B cell (primary cell): ENCODE measurements around the gene UPF3A. TPM values are rescaled to one million over a fixed set of nuclear protein-coding genes. Genes with fewer than 3 reads are reported as not detected.
A peak's percentile ranks its signal among the peaks of the same experiment; 100 is the strongest.
"Not testable (repeated sequence)": the region's sequence is repeated elsewhere in the genome, so short reads cannot be mapped to it uniquely, and the experiment has no call there.

ENCODE experiments used
- ATAC-seq: fragments of 200-7000 bp; cut with Tn5 transposase; one replicate; pipeline ENCODE4 v1.10.0; 2021; ENCODE audit warnings: low read depth, mild to moderate bottlenecking, moderate number of reproducible peaks, moderate library complexity
- CTCF ChIA-PET: fragments of 350-600 bp; sonication (Branson Sonifier 250); formaldehyde crosslinking; loops from one replicate; lab custom pipeline; 2021; ENCODE audit warnings: antibody characterized with exemption, inconsistent platforms; lab: Charles Lee
- POLR2A ChIA-PET: fragments of 350-600 bp; sonication (Branson Sonifier 250); formaldehyde crosslinking; loops from one replicate; lab custom pipeline; 2021; ENCODE audit warnings: antibody characterized with exemption; lab: Charles Lee
- DNase-seq: peaks from one replicate; pipeline ENCODE4 v3.0.0; 2013
- H2AFZ ChIP-seq: 2 replicates; pipeline ENCODE4 v1.6.1; 2012; ENCODE audit warnings: mild to moderate bottlenecking, low read depth, low read length; ENCODE audit not compliant: insufficient read depth, poor library complexity, severe bottlenecking
- H3K27ac ChIP-seq, 2 donors: 1 replicate in 1 of 2; 2 replicates in 1 of 2; pipeline ENCODE4 v1.5.1; 2012 to 2013; ENCODE audit warnings: low read length in 2 of 2, mild to moderate bottlenecking in 2 of 2, moderate library complexity in 1 of 2
- H3K27me3 ChIP-seq, 4 experiments: fragments of 200-600 bp in 1 of 4; sonication (generic) in 1 of 4; replicated peaks in 1 of 4; 1 replicate in 2 of 4; 2 replicates in 2 of 4; pipeline versions ENCODE4 v1.6.1 to v1.7.0; 2013 to 2016; ENCODE audit warnings: low read length in 3 of 4, mild to moderate bottlenecking in 2 of 4, mixed read lengths in 1 of 4, moderate library complexity in 1 of 4; ENCODE audit not compliant: insufficient read depth in 4 of 4, control insufficient read depth in 3 of 4; ENCODE audit errors: control extremely low read depth in 1 of 4
- H3K36me3 ChIP-seq, 2 experiments: replicated peaks in 1 of 2; 1 replicate in 1 of 2; 2 replicates in 1 of 2; pipeline versions ENCODE4 v1.6.1 to v1.7.1; 2013; ENCODE audit warnings: low read length in 1 of 2; ENCODE audit not compliant: insufficient read depth in 2 of 2, control insufficient read depth in 1 of 2; ENCODE audit errors: control extremely low read depth in 1 of 2, extremely low read depth in 1 of 2
- H3K4me1 ChIP-seq, 2 donors: fragments of 200-600 bp in 1 of 2; sonication (generic) in 1 of 2; 1 replicate in 1 of 2; 2 replicates in 1 of 2; pipeline versions ENCODE4 v1.5.1 to v1.6.1; 2013 to 2017; ENCODE audit warnings: low read length in 2 of 2; ENCODE audit not compliant: control insufficient read depth in 2 of 2, insufficient read depth in 2 of 2
- H3K4me2 ChIP-seq: replicated peaks from 2 replicates; pipeline ENCODE3; 2012; ENCODE audit warnings: mild to moderate bottlenecking, low read depth, low read length; ENCODE audit not compliant: poor library complexity, severe bottlenecking
- H3K4me3 ChIP-seq, 5 experiments: fragments of 200-600 bp in 1 of 5; sonication (generic) in 1 of 5; 1 replicate in 3 of 5; 2 replicates in 2 of 5; pipeline versions ENCODE4 v1.5.1 to v1.7.0; 2011 to 2016; ENCODE audit warnings: low read length in 4 of 5, mild to moderate bottlenecking in 4 of 5, low read depth in 2 of 5, control low read depth in 1 of 5, moderate library complexity in 1 of 5; ENCODE audit not compliant: insufficient read depth in 1 of 5; ENCODE audit errors: control extremely low read depth in 1 of 5, extremely low read depth in 1 of 5
- H3K79me2 ChIP-seq: fragments of 200-600 bp; sonication (generic); one replicate; pipeline ENCODE4 v1.6.0; 2016; ENCODE audit warnings: low read length; ENCODE audit not compliant: control insufficient read depth, insufficient read depth
- H3K9ac ChIP-seq: fragments of 200-600 bp; sonication (generic); 2 replicates; pipeline ENCODE4 v1.6.1; 2017; ENCODE audit warnings: mild to moderate bottlenecking, low read length, moderate library complexity
- H3K9me3 ChIP-seq, 3 donors: one replicate each; pipeline versions ENCODE4 v1.6.1 to v1.7.1; 2013; ENCODE audit warnings: low read length in 2 of 3; ENCODE audit not compliant: control insufficient read depth in 2 of 3, insufficient read depth in 1 of 3; ENCODE audit errors: control extremely low read depth in 1 of 3
- H4K20me1 ChIP-seq: 2 replicates; pipeline ENCODE4 v1.6.0; 2012; ENCODE audit warnings: mild to moderate bottlenecking, low read length; ENCODE audit not compliant: insufficient read depth, control insufficient read depth, poor library complexity, severe bottlenecking
- H3K27ac Mint-ChIP-seq: one replicate; pipeline ENCODE4 v1.8.0; 2021; ENCODE audit warnings: mixed read lengths
- H3K27me3 Mint-ChIP-seq: one replicate; pipeline ENCODE4 v1.8.0; 2021; ENCODE audit warnings: mixed read lengths
- H3K4me1 Mint-ChIP-seq: one replicate; pipeline ENCODE4 v1.8.0; 2021; ENCODE audit warnings: mixed read lengths
- H3K4me3 Mint-ChIP-seq: one replicate; pipeline ENCODE4 v1.8.0; 2021; ENCODE audit warnings: mixed read lengths
- H3K9me3 Mint-ChIP-seq: one replicate; pipeline ENCODE4 v1.8.0; 2022; ENCODE audit warnings: mixed read lengths; ENCODE audit not compliant: insufficient read depth
- EZH2 ChIP-seq: IDR thresholded peaks from 2 replicates; pipeline ENCODE4 v1.6.1; 2012; ENCODE audit warnings: borderline replicate concordance, low read depth, mild to moderate bottlenecking, moderate library complexity, low read length; ENCODE audit not compliant: insufficient read depth, poor library complexity, severe bottlenecking
- WGBS: methylation state at CpG from one replicate; pipeline ENCODE4 v1.1.5; 2013; ENCODE audit warnings: missing lambda C conversion rate; ENCODE audit not compliant: insufficient coverage; 5-methylcytosine and 5-hydroxymethylcytosine counted together
- intact Hi-C: fragments of 100-400 bp; cut with micrococcal nuclease; formaldehyde crosslinking; loops from one replicate; pipeline ENCODE4 v1.10.0; 2022
- polyA plus RNA-seq: library from polyadenylated mRNA; depleted of rRNA; stranded (reverse); fragments of >200 nt; gene quantifications from 2 replicates; pipeline ENCODE4 v1.2.3, GENCODE V29; 2012
- total RNA-seq, 2 donors: library from RNA; stranded (reverse); fragments of 120-200 nt in 1 of 2; gene quantifications; 1 replicate in 1 of 2; 2 replicates in 1 of 2; pipeline versions ENCODE4 v1.2.3 to v1.2.4, GENCODE V29; 2013 to 2022
- TF ChIP-seq, protein P1 (sequence below): fragments of 200-600 bp; IDR thresholded peaks from one replicate; pipeline ENCODE4 v1.8.0; 2022; ENCODE audit warnings: antibody characterized with exemption, mild to moderate bottlenecking

UPF3A gene
- total and polyA plus RNA-seq, 2 donors (not counting 1 experiment from before 2014, with no cell fraction given), result 72.9 to 109 TPM

DNA sequence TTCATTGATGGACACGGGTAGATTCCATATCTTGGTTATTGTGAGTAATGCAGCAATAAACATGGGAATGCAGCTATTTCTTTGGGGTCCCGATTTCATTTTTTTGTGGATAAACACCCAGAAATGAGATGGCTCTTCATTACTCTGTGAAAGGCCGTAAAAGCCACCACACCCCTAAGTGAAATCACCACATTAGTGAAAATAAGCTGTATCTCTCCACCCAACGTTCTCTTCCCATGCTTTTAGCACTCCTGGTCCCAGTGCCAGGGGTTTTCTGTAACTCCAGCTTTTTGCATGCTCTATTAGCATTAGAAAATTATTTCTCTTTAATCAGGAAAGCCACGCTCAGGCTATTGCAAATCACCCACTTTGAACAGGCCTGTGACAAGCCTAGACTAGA lies 48.7 kb downstream of the UPF3A start:
- ChIA-PET CTCF (no interaction called here), POLR2A (no interaction called here)
- H3K4me3 ChIP-seq, result no peak overlapping the region
- no peak overlapping the region for H3K9ac ChIP-seq
- H3K4me2 ChIP-seq, result no peak overlapping the region
- H2AFZ ChIP-seq, result no peak overlapping the region
- DNase-seq (no peak), ATAC-seq (no peak)
- no peaks in the 10 kb centered on the region for H3K27me3 Mint-ChIP-seq
- H3K36me3 ChIP-seq, result peaks cover 0 to 21% of the 10 kb centered on the region in 2 experiments
- no peaks in the 10 kb centered on the region for H3K27me3 ChIP-seq
- WGBS, result 74% methylated on average over 2 of the region's 5 CpGs
- no peak overlapping the region for H3K27ac ChIP-seq
- peaks cover 32% of the 10 kb centered on the region for H3K4me1 Mint-ChIP-seq
- no peaks in the 10 kb centered on the region for H3K79me2 ChIP-seq
- H3K9me3 ChIP-seq, result no peaks in the 10 kb centered on the region
- peaks cover 14 to 15% of the 10 kb centered on the region in 2 donors for H3K4me1 ChIP-seq
- no peak overlapping the region for H3K4me3 Mint-ChIP-seq
- H3K9me3 Mint-ChIP-seq, result no peaks in the 10 kb centered on the region
- H4K20me1 ChIP-seq, result peaks cover 4% of the 10 kb centered on the region
- TF ChIP-seq, protein P1, sequence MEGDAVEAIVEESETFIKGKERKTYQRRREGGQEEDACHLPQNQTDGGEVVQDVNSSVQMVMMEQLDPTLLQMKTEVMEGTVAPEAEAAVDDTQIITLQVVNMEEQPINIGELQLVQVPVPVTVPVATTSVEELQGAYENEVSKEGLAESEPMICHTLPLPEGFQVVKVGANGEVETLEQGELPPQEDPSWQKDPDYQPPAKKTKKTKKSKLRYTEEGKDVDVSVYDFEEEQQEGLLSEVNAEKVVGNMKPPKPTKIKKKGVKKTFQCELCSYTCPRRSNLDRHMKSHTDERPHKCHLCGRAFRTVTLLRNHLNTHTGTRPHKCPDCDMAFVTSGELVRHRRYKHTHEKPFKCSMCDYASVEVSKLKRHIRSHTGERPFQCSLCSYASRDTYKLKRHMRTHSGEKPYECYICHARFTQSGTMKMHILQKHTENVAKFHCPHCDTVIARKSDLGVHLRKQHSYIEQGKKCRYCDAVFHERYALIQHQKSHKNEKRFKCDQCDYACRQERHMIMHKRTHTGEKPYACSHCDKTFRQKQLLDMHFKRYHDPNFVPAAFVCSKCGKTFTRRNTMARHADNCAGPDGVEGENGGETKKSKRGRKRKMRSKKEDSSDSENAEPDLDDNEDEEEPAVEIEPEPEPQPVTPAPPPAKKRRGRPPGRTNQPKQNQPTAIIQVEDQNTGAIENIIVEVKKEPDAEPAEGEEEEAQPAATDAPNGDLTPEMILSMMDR, result no peak
- no peak for TF ChIP-seq EZH2
- H3K27ac Mint-ChIP-seq, result no peak overlapping the region
- intact Hi-C loops, result no loop called here

DNA sequence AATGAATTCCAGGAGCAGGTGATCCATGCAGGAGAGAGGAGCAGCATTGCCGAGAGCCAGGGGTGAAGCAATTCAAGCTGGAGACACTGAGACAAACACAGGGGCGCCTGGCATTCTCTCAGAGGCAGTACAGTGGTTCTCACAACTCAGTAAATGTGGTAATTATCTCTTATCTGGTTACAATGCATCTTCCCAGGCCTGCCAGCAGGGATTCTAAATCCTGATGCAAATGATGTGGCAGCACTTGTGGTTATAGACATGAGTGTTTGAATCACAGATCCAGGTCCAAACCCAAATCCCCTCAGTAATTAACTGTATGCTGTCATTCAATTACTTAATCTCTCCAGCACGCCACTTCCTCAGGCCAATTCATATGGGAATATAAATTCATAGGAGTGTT lies 52.5 kb downstream of the UPF3A start:
- WGBS, result no CpG with 5 or more reads among the region's 3 CpGs
- Histone ChIP-seq H3K4me1 (peaks cover 15% of the 10 kb centered on the region in 2 donors), H3K4me3 (peak overlapping the region in 2 of 5 experiments; percentile 3 to 48), H3K9ac (peak overlapping the region; percentile 30), H3K27ac (peak overlapping the region; percentile 62 to 72), H3K4me2 (peak overlapping the region; percentile 59), H2AFZ (peak overlapping the region; percentile 62)
- H3K36me3 ChIP-seq, H3K79me2 ChIP-seq, ATAC-seq, H3K27me3 Mint-ChIP-seq, H3K9me3 ChIP-seq, DNase-seq, H3K27me3 ChIP-seq, intact Hi-C loops, H3K9me3 Mint-ChIP-seq, H4K20me1 ChIP-seq: not testable (repeated sequence)
- ChIA-PET POLR2A (interaction anchor here (0.6 kb wide), 1 partner anchor 17 kb away, joined by 5 read pairs; no protein-coding TSS in a partner anchor), CTCF (interaction anchor here (0.9 to 1.3 kb wide), 2 partner anchors 21 to 610 kb away, joined by 3 to 6 read pairs; no protein-coding TSS in a partner anchor)
- H3K4me3 Mint-ChIP-seq, result peak overlapping the region; percentile 82
- H3K4me1 Mint-ChIP-seq, result peaks cover 20% of the 10 kb centered on the region
- H3K27ac Mint-ChIP-seq, result peak overlapping the region; percentile 89
